NK-92 (cell line): ENCODE measurements around the gene SMPX.

Experiments used
- DNase-seq: peaks from one replicate; lab custom pipeline; 2025; ENCODE audit not compliant: unreplicated experiment; lab: John Stamatoyannopoulos, UW

SMPX gene

GRCh38 chrX:21744721-21745120, 13.2 kb downstream of the SMPX start:
- DNase-seq: no peak

- DNase-seq: no peak
Measured at GRCh38 chrX:21744060-21744459, 13.9 kb downstream of the SMPX start.

- no peak for DNase-seq
Measured at GRCh38 chrX:21741869-21742701, 15.8 kb downstream of the SMPX start.

- no peak for DNase-seq
Measured at GRCh38 chrX:21741364-21741763, 16.6 kb downstream of the SMPX start.

- no peak for DNase-seq
Measured at GRCh38 chrX:21740329-21741274, 17.3 kb downstream of the SMPX start.

- DNase-seq: no peak
Measured at GRCh38 chrX:21738950-21739287, 19.0 kb downstream of the SMPX start.

GRCh38 chrX:21738210-21738949, 19.5 kb downstream of the SMPX start:
- no peak for DNase-seq

- no peak for DNase-seq
Measured at GRCh38 chrX:21735768-21736127, 22.2 kb downstream of the SMPX start.

GRCh38 chrX:21735038-21735767, 22.7 kb downstream of the SMPX start:
- DNase-seq: no peak

GRCh38 chrX:21734175-21734574, 23.7 kb downstream of the SMPX start:
- no peak for DNase-seq

- no peak for DNase-seq
Measured at GRCh38 chrX:21733705-21734104, 24.2 kb downstream of the SMPX start.

GRCh38 chrX:21730026-21730425, 27.9 kb downstream of the SMPX start:
- no peak for DNase-seq

GRCh38 chrX:21728276-21728968, 29.5 kb downstream of the SMPX start:
- DNase-seq: no peak

- no peak for DNase-seq
Measured at GRCh38 chrX:21725916-21726315, 32.0 kb downstream of the SMPX start.

GRCh38 chrX:21725496-21725895, 32.4 kb downstream of the SMPX start:
- no peak for DNase-seq

- DNase-seq: no peak
Measured at GRCh38 chrX:21723814-21724213, 34.1 kb downstream of the SMPX start.

- no peak for DNase-seq
Measured at GRCh38 chrX:21723084-21723483, 34.8 kb downstream of the SMPX start.

GRCh38 chrX:21721195-21721594, 36.7 kb downstream of the SMPX start:
- no peak for DNase-seq

- no peak for DNase-seq
Measured at GRCh38 chrX:21718575-21718974, 39.3 kb downstream of the SMPX start.

GRCh38 chrX:21717802-21718201, 40.1 kb downstream of the SMPX start:
- DNase-seq: no peak
